GM21423 (cell line): ENCODE measurements around the gene EYS.
A peak's percentile ranks its signal among the peaks of the same experiment; 100 is the strongest.

Experiments used
- ATAC-seq: cut with Tn5 transposase; IDR thresholded peaks from one replicate; pipeline ENCODE4 v1.9.1; 2021; ENCODE audit warnings: mild to moderate bottlenecking, moderate library complexity; ENCODE audit not compliant: unreplicated experiment

Gene EYS

DNA sequence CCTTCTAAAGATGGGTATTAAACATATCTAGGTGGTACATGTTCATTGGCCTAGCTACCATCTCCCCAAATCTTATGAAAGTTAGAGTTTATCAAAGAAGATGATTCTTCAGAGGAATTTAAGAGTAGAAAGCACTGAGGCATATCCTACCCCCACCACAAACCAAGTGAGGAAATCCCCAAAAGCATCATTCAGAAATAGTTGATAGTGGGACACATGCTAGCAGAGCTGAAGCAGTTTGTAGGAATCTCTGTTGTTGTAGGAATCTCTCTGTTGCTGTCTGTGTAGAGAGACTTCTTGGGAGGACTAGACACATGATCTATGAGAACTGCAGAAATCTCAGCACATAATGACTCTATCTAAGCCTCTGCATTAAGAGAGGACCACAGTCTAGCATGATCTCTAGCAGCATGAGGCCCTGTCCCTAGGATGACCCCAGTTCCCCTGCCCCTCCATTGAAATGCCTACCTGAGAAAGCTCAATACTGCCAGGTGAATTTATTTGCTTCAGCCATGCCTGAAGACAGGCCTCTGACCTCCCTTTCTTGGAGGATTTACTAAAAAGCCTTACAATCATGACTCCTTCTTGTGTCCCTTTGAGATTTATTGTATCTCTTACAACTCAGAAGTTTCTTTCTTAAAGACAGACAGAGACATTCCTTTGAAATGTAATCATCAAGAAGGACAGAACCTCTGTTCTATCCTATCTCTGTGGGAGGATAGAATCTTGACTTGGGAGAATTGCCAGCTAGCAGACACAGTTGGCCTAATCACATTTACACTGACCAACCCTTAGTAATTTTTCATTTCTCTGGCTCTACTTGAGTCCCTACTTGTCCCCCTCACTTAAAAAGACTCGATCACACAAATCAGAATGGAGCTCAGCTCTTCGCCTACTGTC lies 1489.1 kb downstream of the EYS start:
- ATAC-seq = peak; percentile 58

DNA sequence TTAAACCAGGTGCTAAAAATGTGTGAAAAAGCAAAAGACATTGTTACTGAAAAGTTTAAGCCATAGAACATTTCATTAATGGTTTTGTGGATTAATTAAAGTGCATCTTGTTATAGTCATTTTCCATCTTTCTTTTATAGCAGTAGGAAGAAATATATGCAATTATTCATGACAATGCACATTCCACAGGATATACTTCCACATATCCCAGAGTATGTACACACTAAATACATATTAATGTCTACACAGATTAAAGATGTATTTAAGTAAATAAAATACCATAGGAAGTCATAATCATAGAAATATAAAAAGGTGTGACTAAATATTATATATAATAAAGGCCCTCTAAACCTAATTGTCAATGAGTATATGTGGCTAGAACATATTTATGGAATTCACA lies 1492.7 kb downstream of the EYS start:
- ATAC-seq = no peak

GRCh38 chr6:64213697-64214096 lies 1493.3 kb downstream of the EYS start:
- no peak for ATAC-seq

DNA sequence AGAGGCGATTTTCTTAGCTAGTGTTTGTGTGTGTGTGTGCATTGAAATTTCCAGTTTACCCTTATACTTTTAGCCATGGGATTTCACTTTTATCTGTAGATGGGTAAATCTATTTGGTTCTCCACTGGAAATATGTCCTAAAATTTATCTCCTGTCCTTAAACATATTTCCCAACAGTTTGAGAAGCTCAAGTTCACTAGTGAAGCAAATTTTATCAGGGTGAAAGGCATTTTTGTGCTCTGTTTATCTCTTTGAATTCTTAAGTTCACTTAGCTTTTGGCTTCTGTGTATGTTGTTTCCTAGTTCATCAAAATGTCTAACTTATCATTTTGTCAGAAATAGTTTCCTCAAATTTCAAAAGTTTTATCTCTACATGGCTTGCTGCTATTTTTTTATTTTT lies 1509.8 kb downstream of the EYS start:
- no peak for ATAC-seq

GRCh38 chr6:64186592-64186991 lies 1520.4 kb downstream of the EYS start:
- ATAC-seq = no peak

DNA sequence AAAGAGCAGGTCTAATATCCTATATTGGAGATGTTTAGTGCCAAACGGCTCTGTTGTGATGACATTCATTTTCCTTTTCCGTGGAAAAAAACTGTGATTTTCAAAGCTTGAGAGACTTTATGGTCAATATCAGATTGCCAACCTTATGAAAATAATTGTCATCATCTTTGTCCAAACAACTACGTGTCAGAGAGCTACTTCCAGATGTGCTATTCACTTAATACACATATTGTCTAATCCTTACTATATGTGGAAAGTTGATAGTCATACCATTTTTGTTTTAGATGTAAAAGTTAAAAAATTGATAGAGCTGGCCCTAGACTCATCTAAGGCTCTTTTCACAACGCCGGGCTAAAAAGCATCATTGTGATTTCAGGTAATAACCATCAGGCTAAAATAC lies 1521.4 kb downstream of the EYS start:
- no peak for ATAC-seq

DNA sequence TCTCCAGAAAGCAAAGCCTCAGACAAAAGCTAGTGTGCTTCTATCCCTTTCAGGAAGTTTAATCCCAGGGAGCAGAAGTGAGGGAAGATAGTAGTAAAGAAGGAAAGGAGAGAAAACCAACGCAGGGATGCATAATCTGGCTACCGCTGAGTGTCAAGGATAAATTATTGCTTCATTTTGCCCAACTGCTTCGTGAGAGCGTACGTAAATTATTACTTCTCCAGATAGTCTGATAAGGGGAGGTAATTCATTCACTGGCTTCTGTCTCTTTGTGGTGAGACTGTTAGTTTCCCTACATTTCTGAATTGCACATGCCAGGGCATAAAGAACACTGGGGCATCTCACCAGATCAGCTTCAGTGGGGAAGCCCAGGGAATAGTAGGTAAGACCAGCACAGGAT lies 1531.7 kb downstream of the EYS start:
- no peak for ATAC-seq

DNA sequence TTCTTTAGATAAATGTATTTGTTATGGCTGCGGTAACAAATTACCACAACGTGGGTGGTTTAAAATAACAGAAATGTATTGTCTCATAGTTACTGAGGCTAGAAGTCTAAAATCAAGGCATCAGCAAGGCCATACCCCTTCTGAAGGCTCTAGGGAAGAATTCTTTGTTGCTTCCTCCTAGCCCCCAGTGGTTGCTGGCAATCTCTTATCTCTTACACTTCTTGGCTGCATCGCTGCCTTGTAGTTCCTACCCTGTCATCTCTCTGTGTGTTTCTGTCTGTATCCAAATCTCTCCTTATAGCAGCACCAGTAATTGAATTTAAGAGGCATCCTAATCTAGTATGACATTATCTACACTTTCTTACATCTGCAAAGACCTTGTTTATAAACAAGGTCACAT lies 1536.7 kb downstream of the EYS start:
- ATAC-seq = no peak

DNA sequence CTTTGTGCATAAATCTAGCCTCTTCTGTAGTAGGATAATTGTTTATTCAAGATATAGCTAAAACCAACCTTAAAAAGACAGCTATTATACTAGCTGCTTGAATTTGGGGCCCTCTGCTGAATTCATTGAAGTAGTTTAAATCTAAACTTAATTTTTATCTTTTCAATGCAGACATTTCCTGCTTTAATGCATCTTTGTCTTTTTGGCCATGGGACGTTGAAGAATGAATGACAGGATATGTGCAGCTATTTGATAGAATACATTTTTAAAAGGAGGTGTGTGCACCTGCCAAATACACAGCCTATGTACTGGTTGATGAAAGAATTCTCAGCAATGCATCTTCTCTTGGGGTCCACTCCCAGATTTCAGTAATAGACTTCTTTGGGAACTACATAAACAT lies 1546.5 kb downstream of the EYS start:
- ATAC-seq = no peak

GRCh38 chr6:64155063-64155462 lies 1552.0 kb downstream of the EYS start:
- no peak for ATAC-seq

DNA sequence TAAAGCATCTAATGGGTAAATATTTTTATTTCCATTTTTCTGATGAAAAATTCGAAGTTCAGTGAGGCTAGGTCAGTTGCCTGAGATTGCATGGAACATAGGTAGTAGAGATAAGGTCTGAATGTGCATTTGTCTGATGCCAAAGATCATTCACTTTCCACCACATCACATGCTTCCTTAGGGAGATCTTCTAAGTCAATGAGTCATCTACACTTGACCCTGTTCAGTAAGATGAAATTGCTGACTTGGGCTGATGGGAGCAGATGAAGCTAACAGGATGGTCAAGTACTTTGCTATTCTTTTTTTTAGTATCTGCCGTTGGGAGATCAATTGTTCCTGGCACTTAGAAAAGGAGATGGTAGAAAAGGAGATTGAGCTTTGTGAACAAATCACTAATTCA lies 1560.2 kb downstream of the EYS start:
- no peak for ATAC-seq

- ATAC-seq = no peak
Observed at GRCh38 chr6:64146094-64146493, 1560.9 kb downstream of the EYS start.

GRCh38 chr6:64145658-64146057 lies 1561.4 kb downstream of the EYS start:
- ATAC-seq = no peak

GRCh38 chr6:64143101-64143500 lies 1563.9 kb downstream of the EYS start:
- no peak for ATAC-seq

DNA sequence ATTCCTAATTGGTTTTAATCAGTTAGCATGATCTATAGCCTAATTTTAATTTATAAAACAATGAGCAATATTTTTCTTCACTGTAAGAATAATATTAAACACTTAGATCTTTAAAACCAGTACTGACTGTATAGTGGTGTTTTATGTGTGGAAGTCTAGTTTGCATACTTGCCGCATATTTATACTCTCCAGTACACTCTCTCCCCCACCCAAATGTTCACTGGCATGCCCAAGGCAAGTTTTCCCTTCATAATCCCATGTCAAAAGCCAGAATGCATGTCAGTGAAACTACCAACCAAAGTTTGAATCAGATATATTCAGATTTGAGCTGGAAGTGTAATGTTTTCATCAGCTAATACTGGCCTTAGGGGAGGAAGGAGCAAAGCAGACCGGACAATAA lies 1565.3 kb downstream of the EYS start:
- no peak for ATAC-seq

GRCh38 chr6:64128301-64129024 lies 1578.6 kb downstream of the EYS start:
- no peak for ATAC-seq

DNA sequence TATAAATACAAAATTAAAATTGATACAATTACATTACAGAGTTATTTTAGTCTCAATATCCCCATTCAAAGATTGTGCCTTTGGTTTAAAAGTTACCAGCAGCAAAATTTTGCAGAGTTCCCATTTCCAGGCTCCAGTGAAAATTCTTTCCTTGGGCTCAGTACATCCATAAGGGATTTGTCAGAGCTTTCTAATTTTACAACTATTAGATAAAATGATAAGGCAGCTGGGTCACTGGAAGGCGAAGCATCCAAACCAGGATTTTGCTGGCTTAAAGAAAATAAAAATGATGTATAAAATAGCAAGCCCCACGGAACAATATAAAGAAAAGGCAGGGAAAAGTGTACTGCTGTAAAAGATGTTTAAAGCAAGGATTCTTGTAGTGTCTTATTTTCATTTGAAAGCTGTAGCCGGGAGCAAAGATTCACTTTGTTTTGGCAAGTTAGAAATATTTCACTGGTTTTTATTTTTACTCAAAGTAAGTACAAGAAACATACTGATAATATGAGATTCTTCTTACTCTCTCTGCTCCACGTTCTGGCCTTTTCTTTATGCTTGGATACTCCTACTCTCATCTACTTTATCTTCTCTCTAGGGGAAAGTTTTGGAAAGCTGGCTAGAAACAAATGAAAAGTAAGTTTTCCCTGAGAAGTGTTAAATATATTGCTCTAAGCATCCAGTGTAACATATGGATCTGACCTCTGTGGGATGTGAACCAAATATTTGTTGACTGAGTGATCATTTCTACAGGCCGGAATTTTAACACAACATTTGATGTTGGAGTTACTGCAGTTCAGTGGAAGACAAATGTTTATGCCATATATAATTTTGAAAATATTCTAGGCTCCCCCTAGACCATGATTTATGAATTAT lies 1583.0 kb downstream of the EYS start:
- ATAC-seq = no peak

DNA sequence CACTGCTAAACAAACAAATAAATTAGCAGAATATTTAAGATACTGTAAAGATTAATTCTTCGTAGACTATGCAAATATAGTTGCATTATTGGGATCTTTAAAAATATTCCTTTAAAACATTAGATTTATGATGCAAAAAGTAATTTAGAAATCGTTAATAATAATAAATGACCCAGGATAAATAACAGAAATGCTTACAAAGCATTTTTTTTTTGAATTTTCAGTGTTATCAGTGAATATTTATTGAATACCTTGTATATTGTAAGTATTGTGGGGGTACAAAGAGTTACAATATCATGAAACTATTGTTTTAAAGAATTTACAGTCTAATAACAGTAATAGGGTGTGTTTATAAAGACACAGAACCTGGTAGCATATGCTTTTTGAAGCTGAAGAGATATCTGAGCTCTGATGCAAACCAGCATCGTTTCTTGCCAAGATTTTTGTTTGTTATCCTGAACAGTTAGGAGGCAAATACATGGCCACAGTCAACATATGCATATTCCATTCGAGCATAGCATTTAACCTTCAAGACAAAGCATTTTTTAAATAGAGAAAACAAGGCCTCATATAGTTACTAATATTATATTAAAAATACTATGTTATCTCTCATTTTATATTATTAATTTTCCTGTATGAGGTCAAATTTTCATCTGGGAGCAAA lies 1584.2 kb downstream of the EYS start:
- ATAC-seq = no peak

GRCh38 chr6:64121011-64121565 lies 1585.9 kb downstream of the EYS start:
- no peak for ATAC-seq

GRCh38 chr6:64113704-64114103 lies 1593.3 kb downstream of the EYS start:
- ATAC-seq = no peak
